ENCODE data around the gene SEMA3G.

DNA sequence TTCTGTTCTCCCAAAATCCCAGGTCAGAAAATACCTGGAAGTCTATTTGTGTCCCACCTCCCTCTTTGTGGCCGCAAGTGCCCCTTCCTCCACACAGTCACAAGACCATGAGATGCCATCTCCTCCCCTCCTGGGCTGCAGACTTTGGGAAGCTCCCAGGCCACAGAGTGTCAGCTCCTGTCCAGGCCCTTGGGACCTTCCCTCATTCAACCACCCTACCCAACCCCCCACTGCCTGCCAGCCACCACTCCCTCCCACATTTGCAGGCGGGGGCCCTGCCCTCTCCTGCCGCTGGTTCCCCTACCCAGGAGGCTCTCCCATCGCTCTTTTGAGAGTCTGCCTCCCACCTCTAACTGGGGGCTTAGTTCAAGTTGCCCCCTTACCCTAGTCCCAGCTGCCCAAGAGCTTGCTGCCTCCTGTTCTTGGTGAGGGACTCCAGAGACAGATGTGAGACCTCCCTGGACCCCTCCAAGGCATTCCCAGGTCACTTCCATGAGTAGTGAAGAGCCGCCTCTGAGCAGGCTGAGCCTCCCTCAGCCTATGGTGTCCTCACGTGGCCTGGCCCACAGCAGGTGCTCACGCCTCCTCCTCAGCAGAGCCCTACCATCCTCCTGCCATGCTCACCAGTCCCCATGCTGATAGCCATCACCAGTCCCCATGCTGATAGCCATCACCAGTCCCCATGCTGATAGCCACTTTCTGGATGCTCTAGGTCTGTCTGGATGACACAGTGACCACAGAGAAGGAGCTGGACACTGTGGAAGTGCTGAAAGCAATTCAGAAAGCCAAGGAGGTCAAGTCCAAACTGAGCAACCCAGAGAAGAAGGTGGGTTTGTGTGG, 34.4 kb upstream of the SEMA3G start:
- TF ChIP-seq, protein P1, sequence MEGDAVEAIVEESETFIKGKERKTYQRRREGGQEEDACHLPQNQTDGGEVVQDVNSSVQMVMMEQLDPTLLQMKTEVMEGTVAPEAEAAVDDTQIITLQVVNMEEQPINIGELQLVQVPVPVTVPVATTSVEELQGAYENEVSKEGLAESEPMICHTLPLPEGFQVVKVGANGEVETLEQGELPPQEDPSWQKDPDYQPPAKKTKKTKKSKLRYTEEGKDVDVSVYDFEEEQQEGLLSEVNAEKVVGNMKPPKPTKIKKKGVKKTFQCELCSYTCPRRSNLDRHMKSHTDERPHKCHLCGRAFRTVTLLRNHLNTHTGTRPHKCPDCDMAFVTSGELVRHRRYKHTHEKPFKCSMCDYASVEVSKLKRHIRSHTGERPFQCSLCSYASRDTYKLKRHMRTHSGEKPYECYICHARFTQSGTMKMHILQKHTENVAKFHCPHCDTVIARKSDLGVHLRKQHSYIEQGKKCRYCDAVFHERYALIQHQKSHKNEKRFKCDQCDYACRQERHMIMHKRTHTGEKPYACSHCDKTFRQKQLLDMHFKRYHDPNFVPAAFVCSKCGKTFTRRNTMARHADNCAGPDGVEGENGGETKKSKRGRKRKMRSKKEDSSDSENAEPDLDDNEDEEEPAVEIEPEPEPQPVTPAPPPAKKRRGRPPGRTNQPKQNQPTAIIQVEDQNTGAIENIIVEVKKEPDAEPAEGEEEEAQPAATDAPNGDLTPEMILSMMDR (conservative IDR thresholded peaks at IDR 0.05; ENCODE audit: low read depth, low read length), result no peak
- no peak for TF ChIP-seq EZH2phosphoT487 (IDR thresholded peaks at IDR 0.05; ENCODE audit: borderline replicate concordance, low read length)
